Heart left ventricle (tissue), 16 donors: Measurements from ENCODE around the gene SLFN12L. TPM values are rescaled to one million over a fixed set of nuclear protein-coding genes. Genes with fewer than 3 reads are reported as not detected.

Source experiments
- ATAC-seq, 4 donors: fragments of 200-7000 bp; cut with Tn5 transposase; one replicate each; pipeline ENCODE4 v1.9.1; 2020 to 2022; ENCODE audit warnings: moderate library complexity in 4 of 4, mild to moderate bottlenecking in 3 of 4, moderate number of reproducible peaks in 1 of 4
- DNase-seq, 5 donors: peaks; one replicate each; pipeline ENCODE4 v3.0.0-alpha.2; 2020
- H3K27ac ChIP-seq, 12 donors: fragments of 200-600 bp; sonication (generic) in 4 of 12; one replicate each; pipeline versions ENCODE4 v1.5.0 to v1.8.0; 2016 to 2022; ENCODE audit warnings: mild to moderate bottlenecking in 2 of 12
- H3K27me3 ChIP-seq, 9 donors: fragments of 200-600 bp; sonication (generic) in 2 of 9; one replicate each; pipeline versions ENCODE4 v1.5.1 to v1.8.0; 2016 to 2022; ENCODE audit warnings: mild to moderate bottlenecking in 3 of 9
- H3K36me3 ChIP-seq, 9 donors: fragments of 200-600 bp; sonication (generic) in 2 of 9; one replicate each; pipeline versions ENCODE4 v1.5.0 to v1.8.0; 2018 to 2022; ENCODE audit warnings: mild to moderate bottlenecking in 2 of 9
- H3K4me1 ChIP-seq, 12 donors: fragments of 200-600 bp; sonication (generic) in 4 of 12; one replicate each; pipeline versions ENCODE4 v1.5.0 to v1.8.0; 2016 to 2022; ENCODE audit warnings: mild to moderate bottlenecking in 3 of 12
- H3K4me3 ChIP-seq, 12 donors: fragments of 200-600 bp; sonication (generic) in 4 of 12; one replicate each; pipeline versions ENCODE4 v1.5.0 to v1.8.0; 2017 to 2022; ENCODE audit warnings: mild to moderate bottlenecking in 9 of 12, moderate library complexity in 4 of 12
- H3K9me3 ChIP-seq, 12 donors: fragments of 200-600 bp; sonication (generic) in 4 of 12; one replicate each; pipeline versions ENCODE4 v1.5.0 to v1.8.0; 2016 to 2022; ENCODE audit warnings: mild to moderate bottlenecking in 1 of 12
- CTCF ChIP-seq, 12 donors: fragments of 200-600 bp; sonication (generic) in 4 of 12; IDR thresholded peaks; one replicate each; pipeline versions ENCODE4 v1.5.0 to v1.8.0; 2018 to 2022; ENCODE audit warnings: antibody characterized with exemption in 12 of 12, mild to moderate bottlenecking in 5 of 12
- POLR2A ChIP-seq, 2 donors: fragments of 450-650 bp; IDR thresholded peaks; one replicate each; pipeline ENCODE4 v1.6.1; 2017; ENCODE audit warnings: antibody characterized with exemption in 2 of 2, mild to moderate bottlenecking in 2 of 2, moderate library complexity in 2 of 2
- WGBS, 4 donors: extraction: QIAGEN DNeasy Blood & Tissue Kit in 2 of 4; methylation state at CpG; one replicate each; pipeline versions ENCODE4 v1.1.5 to v1.1.7; 2013 to 2018; 5-methylcytosine and 5-hydroxymethylcytosine counted together
- intact Hi-C, 10 donors: fragments of 100-400 bp; cut with DNase I; formaldehyde crosslinking; loops; one replicate each; pipeline versions ENCODE4 v1.11.1 to v1.14.2; 2022
- long read RNA-seq, 3 donors: library from polyadenylated mRNA; unstranded; transcript quantifications; one replicate each; pipeline ENCODE4 v2.0.0, GENCODE V29; 2020 to 2021
- polyA plus RNA-seq, 2 donors: library from polyadenylated mRNA; stranded (reverse); fragments of 200-250 nt; gene quantifications; one replicate each; pipeline ENCODE4 v1.2.3, GENCODE V29; 2013
- total RNA-seq, 9 donors: library from RNA; depleted of rRNA in 2 of 9; stranded (reverse); fragments of >200 nt in 2 of 9; fragmentation: NEBNext Ultra II Directional in 3 of 9; extraction: Animal tissue kit (Norgen Biotek cat#: 25700) in 3 of 9; gene quantifications; one replicate each; pipeline versions ENCODE4 v1.1.0 to v1.2.4, GENCODE V29; 2016 to 2023
- donor health status: ischemic (EF 13 %, LVEDD 7.1; RV severe dilation, severe dysfunction).
- donor health status: healthy with polysubstance abuse.
- donor health status: DM: no; HTN: yes; CAD: no.
- donor health status: DM: no; HTN: no; CAD: no.
- donor health status: ischemic (EF 25% LVEDD 6.9; RV normal size, moderate dysfunction).
- donor health status: ischemic (EF 25% LVEDD 5.7; RV mildly dilated, moderate dysfunction).
- donor health status: healthy.
- donor health status: DM: yes; HTN: yes; CAD: no.
- donor health status: ischemic (EF 35%, LVEDD 5.7; RV mildly dilated, moderate dysfunction).
- donor health status: nonischemic (EF 11% LVEDD 7.7; RV severe dilation, severe dysfunction).
- donor health status: DM: yes; HTN: yes; CAD: no.
- donor health status: PGD.
- donor health status: ischemic (EF 29% LVEDD 5.4; RV normal size, mild dysfunction).
- donor health status: nonischemic (EF 23%, LVEDD 6.1; RV moderate dilation, normal function).

SLFN12L gene
- 1 to 10 TPM in 4 of 9 donors, under 1 TPM in 5; 0.25 to 7.3 (median 0.60) TPM for total RNA-seq
- under 1 TPM; 0.14 to 0.69 TPM for polyA plus RNA-seq
- long read RNA-seq, donor 1, result 0 reads
- long read RNA-seq, donor 2, result 0 reads
- long read RNA-seq, donor 3, result 0 reads

DNA sequence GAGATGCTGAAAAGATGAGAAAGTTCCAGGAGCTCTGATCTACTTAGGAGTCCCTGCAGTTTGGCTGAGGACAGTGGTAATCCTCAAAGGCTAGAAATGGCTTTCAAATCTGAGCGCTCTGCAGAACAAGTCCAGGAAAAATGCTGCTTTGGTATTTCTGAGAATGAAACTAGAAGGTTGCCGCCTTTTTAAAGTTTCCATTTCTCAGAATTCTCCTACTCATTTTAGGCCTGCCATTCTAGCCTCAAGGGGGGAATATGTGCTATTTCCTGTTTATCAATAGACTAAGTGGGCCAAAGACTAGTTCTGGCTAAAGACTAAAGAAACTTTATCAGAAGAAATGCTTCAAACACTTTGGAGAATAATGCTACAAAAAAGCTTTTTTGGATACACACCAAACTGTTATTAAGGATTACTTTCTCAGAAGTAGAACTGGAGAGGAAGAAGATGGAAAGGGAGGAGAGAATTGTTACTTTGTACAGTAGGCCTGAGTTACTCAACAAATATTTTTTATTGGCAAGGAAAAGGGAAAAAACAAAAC lies at the start of gene SLFN12L:
TSS of gene SLFN12L (minus strand) at position 78 of the 541 bp plus-strand sequence. CDS start 15,314 bp downstream, outside the sequence.
- peak within 1 kb of the TSS in 11 of 12 donors; percentile 30 to 93 (median 62) for H3K27ac ChIP-seq
- peak within 1 kb of the TSS in 6 of 12 donors; percentile 8 to 59 (median 17) for H3K4me3 ChIP-seq
- ATAC-seq (peak in 2 of 4 donors; percentile 41 to 64), DNase-seq (peak in 1 of 5 donors; percentile 11)
- no peaks in the 10 kb centered on the region for H3K9me3 ChIP-seq
- no peak for TF ChIP-seq POLR2A (IDR thresholded peaks at IDR 0.05)
- 38 to 61% (median 55%) methylated on average over 2 of the region's 2 CpGs for WGBS, 4 donors
- no peaks in the 10 kb centered on the region for H3K27me3 ChIP-seq
- H3K4me1 ChIP-seq, result peaks cover 0 to 58% (median 32%) of the 10 kb centered on the region in 12 donors
- intact Hi-C loops, result loop anchor here in 8 of 10 donors (2.0 to 10.0 kb wide), 13 partner anchors 85 to 1115 kb away; partner anchors contain the start of genes SLFN12 (in 4 of the 8), SLFN5 (in 3 of the 8), NLE1 (in 2 of the 8) and UNC45B (in 2 of the 8)
- H3K36me3 ChIP-seq, result no peaks in the 10 kb centered on the region

GRCh38 chr17:35586569-35587073 lies 49.1 kb upstream of the SLFN12L start:
- intact Hi-C loops, result loop anchor here in 2 of 10 donors (1.0 kb wide), 1 partner anchor 8 kb away; the partner anchor contains the start of gene PEX12 (in 2 of the 2)
- TF ChIP-seq POLR2A (IDR thresholded peaks at IDR 0.05) (no peak), CTCF (IDR thresholded peaks at IDR 0.05) (no peak)
- peaks cover 0 to 6% (median 0%) of the 10 kb centered on the region in 9 donors for H3K36me3 ChIP-seq
- ATAC-seq (peak; percentile 6 to 19 (median 16)), DNase-seq (no peak)
- no peaks in the 10 kb centered on the region for H3K27me3 ChIP-seq
- no peaks in the 10 kb centered on the region for H3K9me3 ChIP-seq
- H3K4me3 ChIP-seq, result peak overlapping the region; percentile 72 to 98 (median 83)
- 29 to 34% (median 33%) methylated on average over 7 of the region's 7 CpGs for WGBS, 4 donors
- H3K27ac ChIP-seq, result peak overlapping the region; percentile 77 to 95 (median 91)
- peaks cover 4 to 30% (median 22%) of the 10 kb centered on the region in 12 donors for H3K4me1 ChIP-seq

DNA sequence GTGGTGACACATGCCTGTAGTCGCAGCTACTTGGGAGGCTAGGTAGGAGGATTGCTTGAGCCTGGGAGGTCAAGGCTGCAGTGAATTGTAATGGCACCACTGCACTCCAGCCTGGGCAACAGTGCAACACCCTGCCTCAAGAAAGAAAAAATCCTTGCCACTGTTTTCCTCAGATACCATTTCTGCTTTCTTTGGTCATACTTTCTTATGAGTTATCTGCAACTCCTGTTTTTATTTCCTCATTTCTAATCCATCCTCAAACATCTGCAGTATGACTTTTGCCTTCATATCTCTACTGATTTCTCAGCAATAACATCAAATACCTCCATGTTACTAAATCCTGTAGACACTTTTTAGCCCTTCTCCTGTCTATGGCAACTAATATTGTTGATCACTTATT lies 46.6 kb upstream of the SLFN12L start:
- H3K9me3 ChIP-seq, result no peaks in the 10 kb centered on the region
- H3K4me3 ChIP-seq, result no peak overlapping the region
- no peak for ATAC-seq
- intact Hi-C loops, result no loop called here
- H3K36me3 ChIP-seq, result no peaks in the 10 kb centered on the region
- no peak overlapping the region for H3K27ac ChIP-seq
- no peaks in the 10 kb centered on the region for H3K27me3 ChIP-seq
- peaks cover 8 to 25% (median 17%) of the 10 kb centered on the region in 12 donors for H3K4me1 ChIP-seq
- no peak for DNase-seq
- 83 to 90% (median 85%) methylated on average over 1 of the region's 1 CpG for WGBS, 4 donors
- TF ChIP-seq CTCF (IDR thresholded peaks at IDR 0.05) (no peak), POLR2A (IDR thresholded peaks at IDR 0.05) (no peak)

- 2 to 8% (median 3%) methylated on average over 11 of the region's 11 CpGs for WGBS, 4 donors
- DNase-seq, result no peak
- H3K4me3 ChIP-seq, result peak overlapping the region; percentile 44 to 93 (median 79)
- no peaks in the 10 kb centered on the region for H3K27me3 ChIP-seq
- TF ChIP-seq CTCF (IDR thresholded peaks at IDR 0.05) (no peak), POLR2A (IDR thresholded peaks at IDR 0.05) (no peak)
- ATAC-seq, result no peak
- H3K27ac ChIP-seq, result peak overlapping the region; percentile 77 to 96 (median 92)
- intact Hi-C loops, result loop anchor here in 4 of 10 donors (1.0 to 10.0 kb wide), 4 partner anchors 7 to 614 kb away; partner anchors contain the start of genes LIG3 (in 2 of the 4), AP2B1 (in 1 of the 4), CCT6B (in 1 of the 4) and ZNF830 (in 1 of the 4)
- H3K9me3 ChIP-seq, result no peaks in the 10 kb centered on the region
- peaks cover 0 to 23% (median 17%) of the 10 kb centered on the region in 12 donors for H3K4me1 ChIP-seq
- H3K36me3 ChIP-seq, result peaks cover 0 to 32% (median 21%) of the 10 kb centered on the region in 9 donors
Measured at GRCh38 chr17:35578929-35579432, 41.5 kb upstream of the SLFN12L start.
